Body of pancreas (tissue), 4 donors: ENCODE data around the gene HIP1R.

Experiments
- POLR2A ChIP-seq, 3 donors: fragments of 450-650 bp; IDR thresholded peaks; one replicate each; pipeline ENCODE4 v1.6.1; 2016; ENCODE audit warnings: antibody characterized with exemption in 3 of 3, mild to moderate bottlenecking in 2 of 3
- TF ChIP-seq, protein P1 (sequence below), 7 experiments: fragments of 450-650 bp in 4 of 7; fragments of 200-600 bp in 3 of 7; sonication (generic) in 3 of 7; IDR thresholded peaks; one replicate each; pipeline ENCODE4 v1.5.1; 2016 to 2019; ENCODE audit warnings: antibody characterized with exemption in 7 of 7

DNA sequence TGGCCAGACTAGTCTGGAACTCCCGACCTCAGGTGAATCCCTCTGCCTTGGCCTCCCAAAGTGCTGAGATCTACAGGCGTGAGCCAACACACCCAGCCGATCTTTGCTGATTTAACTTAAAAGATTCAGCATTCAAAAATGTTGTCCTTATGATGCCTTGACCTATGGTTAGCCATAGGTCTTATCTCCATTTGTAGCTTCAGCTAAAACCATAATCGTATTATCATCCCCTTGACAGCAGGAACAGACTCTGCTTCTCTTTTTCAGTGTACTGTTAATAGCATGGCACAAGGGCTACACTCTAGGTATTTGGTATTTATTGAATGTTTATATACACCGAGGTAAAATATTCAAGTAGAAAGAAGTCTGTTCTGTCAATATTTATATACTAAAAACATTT, 45.6 kb upstream of the HIP1R start:
- TF ChIP-seq, protein P1, sequence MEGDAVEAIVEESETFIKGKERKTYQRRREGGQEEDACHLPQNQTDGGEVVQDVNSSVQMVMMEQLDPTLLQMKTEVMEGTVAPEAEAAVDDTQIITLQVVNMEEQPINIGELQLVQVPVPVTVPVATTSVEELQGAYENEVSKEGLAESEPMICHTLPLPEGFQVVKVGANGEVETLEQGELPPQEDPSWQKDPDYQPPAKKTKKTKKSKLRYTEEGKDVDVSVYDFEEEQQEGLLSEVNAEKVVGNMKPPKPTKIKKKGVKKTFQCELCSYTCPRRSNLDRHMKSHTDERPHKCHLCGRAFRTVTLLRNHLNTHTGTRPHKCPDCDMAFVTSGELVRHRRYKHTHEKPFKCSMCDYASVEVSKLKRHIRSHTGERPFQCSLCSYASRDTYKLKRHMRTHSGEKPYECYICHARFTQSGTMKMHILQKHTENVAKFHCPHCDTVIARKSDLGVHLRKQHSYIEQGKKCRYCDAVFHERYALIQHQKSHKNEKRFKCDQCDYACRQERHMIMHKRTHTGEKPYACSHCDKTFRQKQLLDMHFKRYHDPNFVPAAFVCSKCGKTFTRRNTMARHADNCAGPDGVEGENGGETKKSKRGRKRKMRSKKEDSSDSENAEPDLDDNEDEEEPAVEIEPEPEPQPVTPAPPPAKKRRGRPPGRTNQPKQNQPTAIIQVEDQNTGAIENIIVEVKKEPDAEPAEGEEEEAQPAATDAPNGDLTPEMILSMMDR (IDR thresholded peaks at IDR 0.05): no peak
- TF ChIP-seq POLR2A (IDR thresholded peaks at IDR 0.05): no peak
